Measurements from ENCODE around the gene FKBP5. TPM values are rescaled to one million over a fixed set of nuclear protein-coding genes. Genes with fewer than 3 reads are reported as not detected.

FKBP5 gene
- total RNA-seq, 4 donors from 2014 or later, result 65.0 to 273 (median 103) TPM

DNA sequence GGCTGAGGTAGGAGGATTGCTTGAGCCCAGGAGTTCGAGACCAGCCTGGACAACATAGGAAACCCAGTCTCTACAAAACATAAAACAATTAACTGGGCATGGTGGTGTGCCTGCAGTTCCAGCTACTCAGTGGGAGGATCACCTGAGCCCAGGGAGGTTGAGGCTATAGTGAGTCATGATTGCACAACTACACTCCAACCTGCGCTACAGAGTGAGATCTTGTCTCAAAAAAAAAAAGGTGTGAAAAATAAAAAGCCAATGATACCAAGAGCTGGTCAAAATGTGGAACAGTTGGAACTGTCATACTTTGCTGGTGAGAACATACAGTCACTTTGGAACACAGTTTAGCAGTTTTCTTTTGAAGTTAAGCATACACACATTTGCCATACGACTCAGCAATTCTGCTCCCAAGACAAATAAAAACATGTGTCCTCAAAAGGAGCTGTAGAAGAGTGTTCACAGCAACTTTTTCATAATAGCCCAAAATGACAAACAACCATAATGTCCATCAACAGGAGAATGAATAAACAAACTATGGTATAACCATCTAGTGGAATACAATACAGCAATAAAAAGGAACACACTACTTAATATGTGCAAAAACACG is 21.6 kb upstream of the FKBP5 start:
- intact Hi-C loops (cut with DNase I), result no loop called here
- no peaks in the 10 kb centered on the region for H3K27me3 ChIP-seq
- peak overlapping the region in 2 of 4 donors; percentile 45 to 60 for H3K27ac ChIP-seq
- DNase-seq, result no peak
- H3K9me3 ChIP-seq, result no peaks in the 10 kb centered on the region
- H3K36me3 ChIP-seq, result no peaks in the 10 kb centered on the region
- no peak for TF ChIP-seq POLR2A (IDR thresholded peaks at IDR 0.05)
- TF ChIP-seq, protein P1, sequence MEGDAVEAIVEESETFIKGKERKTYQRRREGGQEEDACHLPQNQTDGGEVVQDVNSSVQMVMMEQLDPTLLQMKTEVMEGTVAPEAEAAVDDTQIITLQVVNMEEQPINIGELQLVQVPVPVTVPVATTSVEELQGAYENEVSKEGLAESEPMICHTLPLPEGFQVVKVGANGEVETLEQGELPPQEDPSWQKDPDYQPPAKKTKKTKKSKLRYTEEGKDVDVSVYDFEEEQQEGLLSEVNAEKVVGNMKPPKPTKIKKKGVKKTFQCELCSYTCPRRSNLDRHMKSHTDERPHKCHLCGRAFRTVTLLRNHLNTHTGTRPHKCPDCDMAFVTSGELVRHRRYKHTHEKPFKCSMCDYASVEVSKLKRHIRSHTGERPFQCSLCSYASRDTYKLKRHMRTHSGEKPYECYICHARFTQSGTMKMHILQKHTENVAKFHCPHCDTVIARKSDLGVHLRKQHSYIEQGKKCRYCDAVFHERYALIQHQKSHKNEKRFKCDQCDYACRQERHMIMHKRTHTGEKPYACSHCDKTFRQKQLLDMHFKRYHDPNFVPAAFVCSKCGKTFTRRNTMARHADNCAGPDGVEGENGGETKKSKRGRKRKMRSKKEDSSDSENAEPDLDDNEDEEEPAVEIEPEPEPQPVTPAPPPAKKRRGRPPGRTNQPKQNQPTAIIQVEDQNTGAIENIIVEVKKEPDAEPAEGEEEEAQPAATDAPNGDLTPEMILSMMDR (IDR thresholded peaks at IDR 0.05), result no peak
- peaks cover 0 to 11% (median 3%) of the 10 kb centered on the region in 3 donors for H3K4me1 ChIP-seq
- H3K4me3 ChIP-seq, result no peak overlapping the region
- 56 to 63% methylated on average over 3 to 4 of the region's 4 CpGs for WGBS, 2 donors

DNA sequence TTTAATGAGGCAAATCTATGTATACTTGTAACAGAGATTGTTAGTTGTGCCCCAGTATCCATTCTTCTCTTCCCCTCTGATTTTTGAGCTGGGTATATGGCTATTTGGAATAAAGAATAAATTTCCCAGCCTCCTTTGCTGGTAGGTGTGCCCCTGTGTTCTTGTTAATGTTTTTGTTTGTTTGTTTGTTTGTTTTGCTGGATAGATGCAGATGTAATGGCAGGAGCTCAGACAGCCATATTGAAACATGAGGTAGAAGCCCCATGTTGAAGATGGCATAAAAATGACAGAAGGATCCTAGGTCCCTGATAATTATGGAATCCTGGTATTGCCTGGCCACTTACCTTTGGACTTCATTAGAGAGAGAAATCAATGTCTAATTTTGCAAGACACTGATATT is 19.9 kb upstream of the FKBP5 start:
- no peaks in the 10 kb centered on the region for H3K27me3 ChIP-seq
- no peak overlapping the region for H3K4me3 ChIP-seq
- intact Hi-C loops (cut with DNase I), result no loop called here
- DNase-seq, result no peak
- no peak overlapping the region for H3K27ac ChIP-seq
- no peaks in the 10 kb centered on the region for H3K9me3 ChIP-seq
- no peak for TF ChIP-seq POLR2A (IDR thresholded peaks at IDR 0.05)
- TF ChIP-seq, protein P1 (IDR thresholded peaks at IDR 0.05), result no peak
- H3K36me3 ChIP-seq, result no peaks in the 10 kb centered on the region
- peaks cover 0 to 11% (median 3%) of the 10 kb centered on the region in 3 donors for H3K4me1 ChIP-seq

DNA sequence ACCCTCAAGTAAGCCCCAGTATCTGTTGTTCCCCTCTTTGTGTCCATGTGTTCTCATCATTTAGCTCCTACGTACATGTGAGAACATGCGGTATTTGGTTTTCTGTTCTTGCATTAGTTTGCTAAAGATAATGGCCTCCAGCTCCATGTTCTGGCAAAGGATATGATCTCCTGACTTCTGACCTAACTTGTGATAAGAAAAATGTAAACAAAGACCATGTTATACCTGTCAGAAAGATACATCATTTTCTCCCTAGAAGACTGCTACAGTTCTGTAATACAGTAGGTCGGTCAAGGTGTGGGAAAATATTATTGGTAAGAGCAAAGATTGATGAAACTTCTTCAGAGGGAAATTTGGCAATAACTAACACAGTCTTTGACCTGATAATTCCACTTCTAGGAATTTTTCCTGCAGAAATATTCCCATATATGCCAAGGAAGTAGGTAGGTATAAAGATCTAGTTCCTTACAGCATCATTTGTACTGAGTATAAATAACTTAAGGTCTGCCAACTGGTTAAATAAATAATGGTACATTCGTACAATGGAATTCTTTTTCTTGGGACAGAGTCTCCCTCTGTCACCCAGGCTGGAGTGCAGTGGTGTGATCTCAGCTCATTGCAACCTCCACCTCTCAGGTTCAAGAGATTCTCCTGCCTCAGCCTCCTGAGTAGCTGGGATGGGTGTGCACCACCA is 19.1 kb upstream of the FKBP5 start:
- intact Hi-C loops (cut with DNase I), result no loop called here
- TF ChIP-seq, protein P1 (IDR thresholded peaks at IDR 0.05), result no peak
- TF ChIP-seq POLR2A (IDR thresholded peaks at IDR 0.05), result no peak
- Histone ChIP-seq H3K27me3 (no peaks in the 10 kb centered on the region), H3K4me1 (peaks cover 0 to 11% (median 3%) of the 10 kb centered on the region in 3 donors), H3K36me3 (no peaks in the 10 kb centered on the region), H3K27ac (no peak overlapping the region), H3K9me3 (no peaks in the 10 kb centered on the region), H3K4me3 (no peak overlapping the region)
- no peak for DNase-seq
- 39 to 44% methylated on average over 4 of the region's 4 CpGs for WGBS, 2 donors

DNA sequence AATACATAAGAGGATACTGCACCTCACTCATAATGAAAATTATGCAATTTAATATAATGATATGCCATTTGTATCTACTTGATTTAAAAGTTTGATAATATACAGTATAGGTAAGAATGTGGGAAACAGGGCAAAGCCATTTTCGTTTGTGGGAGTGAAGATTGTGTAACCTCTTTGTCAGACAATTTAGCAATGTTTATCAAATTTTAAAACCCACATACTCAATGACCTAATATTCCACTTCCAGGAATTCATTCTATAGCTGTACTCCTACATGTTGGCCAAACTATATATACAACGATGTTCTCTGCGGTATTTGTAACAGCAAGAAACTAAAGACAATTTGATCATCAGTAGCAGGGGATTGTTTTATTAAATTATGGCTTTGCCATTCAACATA is 17.8 kb upstream of the FKBP5 start:
- Histone ChIP-seq H3K4me3 (no peak overlapping the region), H3K27me3 (no peaks in the 10 kb centered on the region), H3K9me3 (no peaks in the 10 kb centered on the region), H3K4me1 (peaks cover 0 to 11% (median 3%) of the 10 kb centered on the region in 3 donors), H3K27ac (no peak overlapping the region), H3K36me3 (no peaks in the 10 kb centered on the region)
- no peak for DNase-seq
- WGBS, 2 donors, result 40 to 46% methylated on average over 3 of the region's 3 CpGs
- TF ChIP-seq, protein P1 (IDR thresholded peaks at IDR 0.05), result no peak
- no peak for TF ChIP-seq POLR2A (IDR thresholded peaks at IDR 0.05)
- intact Hi-C loops (cut with DNase I), result no loop called here

DNA sequence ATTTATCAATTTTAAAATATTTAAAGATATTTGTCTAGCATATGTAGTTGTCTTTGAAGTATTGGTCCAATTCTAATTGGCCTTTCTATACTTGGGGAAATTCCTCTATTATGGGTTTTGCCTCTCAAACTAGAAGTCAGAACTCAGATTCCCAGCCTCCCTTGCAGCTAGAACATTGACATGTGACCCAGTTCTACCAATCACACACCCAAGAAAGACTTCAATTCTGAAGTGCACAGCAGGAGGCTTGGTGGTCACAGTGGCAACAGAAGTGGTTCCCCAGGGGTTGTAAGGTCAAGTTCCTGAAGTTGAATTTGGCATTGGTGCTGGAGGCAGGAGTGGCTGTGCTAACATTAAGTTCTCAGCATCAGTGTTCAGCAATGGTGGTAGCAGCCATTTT is 14.8 kb upstream of the FKBP5 start:
- intact Hi-C loops (cut with DNase I), result no loop called here
- H3K27me3 ChIP-seq, result no peaks in the 10 kb centered on the region
- TF ChIP-seq, protein P1 (IDR thresholded peaks at IDR 0.05), result no peak
- no peak for TF ChIP-seq POLR2A (IDR thresholded peaks at IDR 0.05)
- no peak overlapping the region for H3K27ac ChIP-seq
- H3K9me3 ChIP-seq, result no peaks in the 10 kb centered on the region
- no peak for DNase-seq
- H3K4me3 ChIP-seq, result no peak overlapping the region
- peaks cover 0 to 5% (median 0%) of the 10 kb centered on the region in 3 donors for H3K4me1 ChIP-seq
- no peaks in the 10 kb centered on the region for H3K36me3 ChIP-seq

Data from esophagus squamous epithelium (tissue), 5 donors.